AG04449 (cell line): ENCODE data around the gene MTMR12.

Experiments used
- CTCF ChIA-PET: fragments of 350-600 bp; formaldehyde crosslinking; extraction: SDS; loops from one replicate; lab custom pipeline; 2021; ENCODE audit warnings: antibody characterized with exemption; lab: Yijun Ruan, JAX
- POLR2A ChIA-PET: fragments of 400-600, 350-600 bp; formaldehyde crosslinking; extraction: SDS; loops from one replicate; lab custom pipeline; 2020; ENCODE audit warnings: antibody characterized with exemption, inconsistent platforms; lab: Yijun Ruan, JAX
- DNase-seq: peaks from one replicate; pipeline ENCODE4 v3.0.0-alpha.2; 2010; ENCODE audit warnings: low read depth, low spot score
- H3K4me3 ChIP-seq: 2 replicates; pipeline ENCODE4 v1.5.1; 2011; ENCODE audit warnings: low read depth, mild to moderate bottlenecking, control low read depth, low read length
- CTCF ChIP-seq: IDR thresholded peaks from one replicate; pipeline ENCODE4 v1.5.1; 2011; ENCODE audit warnings: mild to moderate bottlenecking, moderate library complexity, low read length, control low read depth, inconsistent platforms; ENCODE audit not compliant: insufficient read depth; ENCODE audit errors: missing control alignments

The MTMR12 gene

GRCh38 chr5:32312595-32313332 is at the start of gene MTMR12:
TSS of gene MTMR12 (minus strand) at chr5:32312939. CDS start at chr5:32312838, 101 bp downstream.
- CTCF ChIA-PET = no interaction called here
- peak; percentile 94 for DNase-seq
- H3K4me3 ChIP-seq = peak within 1 kb of the TSS; percentile 67
- no peak for TF ChIP-seq CTCF
- POLR2A ChIA-PET = no interaction called here

- TF ChIP-seq CTCF = no peak
- ChIA-PET POLR2A (no interaction called here), CTCF (interaction anchor here (1.1 to 1.7 kb wide), 2 partner anchors 12 to 227 kb away, joined by 3 to 4 read pairs; no protein-coding TSS in a partner anchor)
- DNase-seq = no peak
- H3K4me3 ChIP-seq = no peak overlapping the region
Measured at GRCh38 chr5:32362527-32362926, 49.8 kb upstream of the MTMR12 start.

- no peak overlapping the region for H3K4me3 ChIP-seq
- CTCF ChIA-PET = interaction anchor here (0.7 kb wide), 1 partner anchor 32 kb away, joined by 3 read pairs; no protein-coding TSS in a partner anchor
- no peak for TF ChIP-seq CTCF
- POLR2A ChIA-PET = no interaction called here
- DNase-seq = no peak
Measured at GRCh38 chr5:32360906-32361305, 48.2 kb upstream of the MTMR12 start.

- H3K4me3 ChIP-seq = no peak overlapping the region
- ChIA-PET CTCF (interaction anchor here (1.1 to 1.8 kb wide), 2 partner anchors 29 to 127 kb away, joined by 3 to 8 read pairs; no protein-coding TSS in a partner anchor), POLR2A (no interaction called here)
- TF ChIP-seq CTCF = no peak
- no peak for DNase-seq
Measured at GRCh38 chr5:32358611-32359010, 45.9 kb upstream of the MTMR12 start.

GRCh38 chr5:32357658-32358057 is 44.9 kb upstream of the MTMR12 start:
- no peak for DNase-seq
- CTCF ChIA-PET = interaction anchor here (1.8 kb wide), 1 partner anchor 232 kb away, joined by 4 read pairs; no protein-coding TSS in a partner anchor

More at GRCh38 chr5:32357658-32358057, 44.9 kb upstream of the MTMR12 start:
- POLR2A ChIA-PET = no interaction called here
- no peak for TF ChIP-seq CTCF
- H3K4me3 ChIP-seq = no peak overlapping the region
